Fibroblast of peridontal ligament (primary cell): Measurements from ENCODE around the gene ANKRD65.
"Not testable (repeated sequence)": the region's sequence is repeated elsewhere in the genome, so short reads cannot be mapped to it uniquely, and the experiment has no call there.

Experiments
- DNase-seq: peaks from one replicate; pipeline ENCODE4 v3.0.0-alpha.2; 2010; ENCODE audit errors: extremely low read depth

Gene ANKRD65

GRCh38 chr1:1430114-1430982 lies 9.3 kb upstream of the ANKRD65 start:
- peak; percentile 58 for DNase-seq

DNA sequence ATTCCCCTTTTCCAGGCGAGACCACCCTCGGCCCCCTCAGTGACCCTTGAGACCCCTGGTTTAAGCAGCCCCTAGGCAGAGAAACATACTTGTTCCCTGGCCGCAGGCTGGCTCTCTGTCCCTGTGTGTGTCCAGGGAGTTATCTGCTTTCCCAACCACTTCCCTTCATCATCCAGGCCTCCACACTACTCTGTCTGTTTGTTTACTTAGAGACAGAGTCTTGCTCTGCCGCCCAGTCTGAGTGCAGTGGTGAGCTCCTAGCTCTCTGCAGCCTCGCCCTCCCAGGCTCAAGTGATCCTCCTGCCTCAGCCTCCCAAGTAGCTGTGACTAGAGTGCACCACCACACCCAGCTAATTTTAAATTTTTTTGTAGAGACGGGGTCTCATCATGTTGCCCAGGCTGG lies 8.6 kb upstream of the ANKRD65 start:
- DNase-seq, result peak; percentile 42

GRCh38 chr1:1428967-1429366 lies 7.9 kb upstream of the ANKRD65 start:
- not testable (repeated sequence) for DNase-seq

DNA sequence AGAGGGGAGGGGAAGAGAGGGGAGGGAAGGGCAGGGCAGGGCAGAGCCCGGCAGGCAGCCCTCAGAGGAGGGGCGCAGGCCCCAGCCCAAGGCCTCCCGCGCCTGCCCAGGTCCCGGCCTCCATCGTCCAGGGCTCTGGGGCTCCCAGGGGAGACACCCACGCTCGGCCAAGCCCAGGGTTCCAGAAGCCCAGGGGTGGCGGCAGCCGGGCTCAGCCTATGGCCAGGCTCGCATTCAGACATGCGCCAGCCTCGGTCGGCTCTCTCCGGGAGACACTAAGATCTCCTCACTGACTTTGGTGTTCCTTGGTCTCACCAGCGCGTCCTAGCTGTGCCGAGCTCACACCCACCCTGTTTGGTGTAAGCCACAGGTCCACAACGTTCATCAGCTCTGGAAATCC lies 7.1 kb upstream of the ANKRD65 start:
- no peak for DNase-seq

DNA sequence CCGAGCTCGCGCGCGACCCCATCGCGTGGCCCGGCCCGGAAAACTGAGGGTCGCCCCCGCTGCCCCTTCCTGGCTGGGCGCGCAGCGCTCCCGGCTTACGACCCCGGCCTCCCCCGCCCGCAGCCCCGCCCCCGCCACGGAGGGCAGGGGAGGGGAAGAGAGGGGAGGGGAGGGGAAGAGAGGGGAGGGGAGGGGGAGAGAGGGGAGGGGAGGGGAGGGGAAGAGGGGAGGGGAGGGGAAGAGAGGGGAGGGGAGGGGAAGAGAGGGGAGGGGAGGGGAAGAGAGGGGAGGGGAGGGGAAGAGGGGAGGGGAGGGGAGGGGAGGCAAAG lies 6.7 kb upstream of the ANKRD65 start:
- no peak for DNase-seq

DNA sequence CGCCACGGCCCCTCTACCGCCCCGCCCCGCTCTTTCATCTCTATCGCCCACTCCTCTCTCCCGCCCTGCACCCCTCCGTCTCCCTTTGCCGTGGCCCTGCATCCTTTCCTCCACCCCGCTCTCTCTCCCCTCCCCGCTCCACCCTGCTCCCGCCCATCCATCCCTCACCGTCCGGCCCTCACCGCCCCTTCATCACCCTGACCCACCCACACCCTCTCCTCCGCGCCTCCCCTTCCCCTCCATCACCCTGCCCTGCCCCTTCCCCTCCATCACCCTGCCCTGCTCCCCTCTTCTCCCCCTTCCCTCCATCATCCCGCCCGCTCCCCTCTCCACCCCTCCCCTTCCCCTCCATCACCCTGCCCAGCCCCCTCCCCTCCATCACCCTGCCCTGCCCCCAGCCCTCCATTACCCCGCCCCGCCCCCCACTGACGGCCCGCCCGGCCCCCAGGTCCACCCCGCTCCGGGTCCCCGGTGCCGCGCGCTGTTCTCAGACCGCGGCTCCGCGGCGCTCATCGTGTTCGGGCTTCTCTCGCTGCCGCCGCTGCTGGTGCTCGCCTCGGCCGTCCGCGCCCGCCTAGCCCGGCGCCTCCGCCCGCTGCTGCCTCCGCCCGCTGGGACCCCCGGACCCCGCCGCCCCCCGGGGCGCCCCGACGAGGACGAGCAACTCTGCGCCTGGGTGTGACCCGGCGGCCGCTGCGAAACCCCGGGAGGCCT lies 6.2 kb upstream of the ANKRD65 start:
- DNase-seq, result no peak

- no peak for DNase-seq
Observed at GRCh38 chr1:1426496-1427105, 5.5 kb upstream of the ANKRD65 start.

DNA sequence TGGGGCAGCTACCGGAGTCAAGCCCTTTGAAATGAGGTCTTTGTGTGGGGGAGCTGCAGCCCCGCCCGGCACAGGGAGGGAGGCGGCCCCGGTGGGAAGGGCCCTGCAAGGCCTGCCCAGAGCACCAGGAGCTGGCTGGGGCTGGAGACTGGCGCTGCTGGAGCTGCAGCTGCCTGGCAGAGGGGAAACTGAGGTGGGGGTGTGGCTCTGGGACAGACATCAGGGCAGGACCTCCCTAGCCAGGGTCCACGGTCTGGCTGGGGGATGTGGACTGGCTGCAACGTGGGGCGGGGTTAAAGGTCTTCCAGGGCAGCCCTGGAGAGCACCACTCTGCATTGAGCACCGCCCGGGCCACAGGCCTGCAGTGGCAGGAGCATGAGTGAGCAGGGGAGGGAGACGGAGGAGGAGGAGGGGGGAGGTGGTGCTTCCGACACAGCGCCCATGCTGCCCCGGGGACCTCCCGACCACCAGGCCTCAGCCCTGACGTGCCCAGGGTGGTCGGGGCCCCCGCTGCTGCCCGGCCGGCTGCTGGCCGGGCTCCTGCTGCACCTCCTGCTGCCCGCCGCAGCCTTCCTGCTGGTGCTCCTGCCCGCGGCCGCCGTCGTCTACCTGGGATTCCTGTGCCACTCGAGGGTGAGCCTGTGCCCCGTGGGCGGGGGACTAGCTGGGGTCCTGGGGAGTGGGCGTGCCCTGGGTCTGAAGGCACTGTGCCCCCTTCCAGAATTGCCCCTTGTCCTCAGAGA lies 4.8 kb upstream of the ANKRD65 start:
- DNase-seq, result no peak

DNA sequence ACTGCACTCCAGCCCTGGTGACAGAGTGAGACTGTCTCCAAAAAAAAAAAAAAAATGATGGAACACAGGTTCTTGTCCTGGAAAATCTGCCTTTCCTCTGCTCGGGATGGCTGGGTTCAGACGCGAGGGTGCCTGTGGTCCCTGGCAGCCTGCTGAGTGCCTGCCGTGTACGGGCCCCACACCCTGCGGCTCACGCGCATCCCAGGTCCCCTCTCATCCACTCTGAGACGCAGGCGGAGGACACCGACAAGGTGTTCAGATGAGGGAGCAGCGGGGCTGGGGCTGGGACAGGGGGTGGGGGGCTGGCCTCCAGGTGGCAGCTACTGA lies 4.3 kb upstream of the ANKRD65 start:
- no peak for DNase-seq

DNA sequence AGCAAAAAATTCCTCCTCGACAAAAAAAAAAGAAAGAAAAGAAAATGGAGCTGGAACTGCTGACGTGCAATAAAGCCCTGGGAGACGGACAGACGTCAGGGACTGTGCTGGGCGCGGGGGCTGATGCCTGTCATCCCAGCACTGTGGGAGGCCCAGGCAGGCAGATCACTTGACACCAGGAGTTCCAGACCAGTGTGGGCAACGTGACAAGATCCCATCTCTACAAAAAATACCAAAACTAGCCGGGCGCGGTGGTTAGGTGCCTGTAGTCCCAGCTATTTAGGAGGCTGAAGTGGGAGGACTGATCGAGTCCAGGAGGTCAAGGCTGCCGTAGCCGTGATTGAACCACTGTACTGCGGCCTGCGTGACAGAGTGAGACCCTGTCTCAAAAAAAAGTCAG lies 3.6 kb upstream of the ANKRD65 start:
- DNase-seq, result no peak

DNA sequence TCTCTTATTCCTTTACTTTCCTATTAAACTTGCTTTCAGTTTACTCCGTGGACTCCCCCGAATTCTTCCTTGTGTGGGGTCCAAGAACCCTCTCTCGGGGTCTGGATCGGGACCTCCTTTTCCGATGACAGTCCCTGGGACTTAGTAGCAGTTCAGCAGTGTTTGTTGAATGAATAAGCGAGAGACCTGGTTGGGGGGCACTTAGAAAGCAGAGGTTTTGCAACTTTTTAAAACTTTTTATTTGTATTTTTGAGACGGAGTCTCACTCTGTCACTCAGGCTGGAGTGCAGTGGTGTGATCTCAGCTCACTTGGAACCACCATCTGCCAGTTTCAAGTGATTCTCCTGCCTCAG lies 2.1 kb upstream of the ANKRD65 start:
- DNase-seq, result no peak

GRCh38 chr1:1422465-1423244 lies 1.6 kb upstream of the ANKRD65 start:
- DNase-seq, result no peak

GRCh38 chr1:1421907-1422464 lies 910 bp upstream of the ANKRD65 start:
- no peak for DNase-seq

DNA sequence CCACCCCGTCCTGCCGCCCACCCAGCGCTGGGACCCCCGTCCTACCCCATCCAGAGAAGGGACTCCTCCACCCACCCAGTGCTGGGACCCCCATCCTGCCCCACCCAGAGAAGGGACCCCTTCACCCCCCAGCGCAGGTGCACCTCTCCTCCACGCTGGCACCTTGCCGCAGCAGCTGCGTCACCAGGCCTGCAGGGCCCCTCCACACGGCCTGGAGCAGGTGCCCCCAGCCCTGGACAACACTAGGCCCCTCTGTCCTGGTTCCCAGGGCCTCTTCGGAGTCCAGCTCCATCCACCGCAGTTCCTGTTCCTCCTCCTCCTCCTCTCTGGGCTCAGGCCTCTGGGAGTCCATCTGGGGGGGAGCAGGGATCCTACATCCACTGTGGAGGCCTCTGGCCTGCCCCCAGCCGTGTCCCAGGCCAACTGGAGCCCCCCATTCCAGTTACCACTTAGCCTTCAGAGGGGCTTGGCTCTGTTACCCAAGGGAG lies 378 bp downstream of the ANKRD65 start:
- DNase-seq, result no peak

GRCh38 chr1:1419813-1420653 lies 1.0 kb downstream of the ANKRD65 start:
- no peak for DNase-seq

DNA sequence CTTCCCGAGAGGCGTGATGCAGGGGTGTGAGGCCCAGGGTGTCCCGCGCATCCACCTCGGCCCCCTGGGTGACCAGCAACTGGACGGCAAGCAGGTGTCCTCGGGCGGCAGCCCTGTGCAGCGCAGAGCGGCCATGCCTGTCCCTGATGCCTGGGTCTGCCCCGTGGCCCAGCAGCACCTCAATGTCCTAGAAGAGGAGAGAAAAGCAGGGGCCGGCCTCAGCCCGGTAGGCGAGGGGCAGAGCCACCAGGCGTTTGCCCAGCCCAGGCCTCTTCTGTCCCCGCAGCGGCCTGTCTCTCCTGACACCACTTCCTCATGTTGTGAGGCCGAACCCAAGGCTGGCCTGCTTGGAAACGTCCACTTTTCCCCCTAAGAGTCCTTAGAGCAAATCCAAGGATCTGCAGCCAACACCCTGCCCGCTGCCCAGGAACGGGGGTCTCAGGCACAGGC lies 1.7 kb downstream of the ANKRD65 start:
- no peak for DNase-seq

DNA sequence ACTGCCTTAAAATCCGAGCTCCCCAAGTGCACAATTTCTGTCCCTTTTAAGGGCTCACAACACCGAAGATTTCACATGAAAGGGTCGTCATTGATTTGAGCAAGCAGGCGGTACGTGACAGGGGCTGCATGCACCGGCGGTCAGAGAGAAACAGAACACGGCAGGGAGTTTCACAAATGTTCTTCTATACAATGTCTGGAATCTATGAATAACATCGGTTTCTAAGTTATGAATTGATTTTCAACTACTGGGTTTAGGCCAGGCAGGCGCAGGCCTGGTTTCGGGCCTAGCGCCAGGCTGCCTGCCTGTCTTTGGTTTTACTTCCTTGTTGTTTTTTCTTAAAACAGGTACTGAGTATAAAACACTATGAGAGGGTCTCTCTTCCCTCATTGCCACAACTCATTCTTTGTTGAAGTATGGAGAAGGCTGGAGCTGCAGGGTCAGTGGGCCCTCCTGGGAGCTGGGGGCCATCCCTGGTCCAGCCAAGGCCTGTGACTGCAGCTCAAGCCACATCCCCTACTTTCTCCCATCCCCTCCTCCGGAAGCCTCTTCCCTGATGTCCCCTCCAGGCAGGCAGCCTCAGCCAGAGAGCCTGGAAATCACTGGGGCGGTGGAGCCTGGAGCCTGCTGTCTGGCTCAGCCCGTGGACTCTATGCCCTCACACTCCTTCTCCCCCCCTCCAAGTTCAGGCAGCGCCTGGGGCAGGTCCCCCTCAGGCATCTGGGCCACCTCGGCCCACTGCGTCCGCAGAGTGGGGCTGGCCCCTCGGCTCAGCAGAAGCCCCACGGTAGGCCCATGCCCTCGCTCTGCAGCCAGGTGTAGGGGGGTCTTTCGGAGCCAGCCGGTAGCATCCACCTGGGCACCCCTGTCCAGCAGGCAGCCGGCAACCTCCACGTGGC lies 2.4 kb downstream of the ANKRD65 start:
- DNase-seq, result no peak

GRCh38 chr1:1417825-1418463 lies 3.1 kb downstream of the ANKRD65 start:
- not testable (repeated sequence) for DNase-seq

GRCh38 chr1:1417396-1417795 lies 3.7 kb downstream of the ANKRD65 start:
- not testable (repeated sequence) for DNase-seq
